Amniotic epithelial cell (primary cell): ENCODE results near the gene WDFY2.

ENCODE experiments used
- DNase-seq: peaks from one replicate; pipeline ENCODE4 v3.0.0-alpha.2; 2010; ENCODE audit warnings: low read depth

Gene WDFY2

GRCh38 chr13:51707461-51707860, 123.2 kb downstream of the WDFY2 start:
- DNase-seq, result no peak

- DNase-seq, result no peak
These were observed 129.5 kb downstream of the WDFY2 start for GRCh38 chr13:51713807-51714206.

GRCh38 chr13:51714663-51715168, 130.5 kb downstream of the WDFY2 start:
- peak; percentile 63 for DNase-seq

- no peak for DNase-seq
These were observed 131.4 kb downstream of the WDFY2 start for GRCh38 chr13:51715613-51716012.

- no peak for DNase-seq
These were observed 133.6 kb downstream of the WDFY2 start for GRCh38 chr13:51717786-51718398.

GRCh38 chr13:51719394-51719793, 135.1 kb downstream of the WDFY2 start:
- no peak for DNase-seq

GRCh38 chr13:51721496-51721895, 137.2 kb downstream of the WDFY2 start:
- DNase-seq, result no peak

- DNase-seq, result no peak
These were observed 139.3 kb downstream of the WDFY2 start for GRCh38 chr13:51723529-51723928.

GRCh38 chr13:51724721-51725120, 140.5 kb downstream of the WDFY2 start:
- peak; percentile 65 for DNase-seq

GRCh38 chr13:51726446-51727193, 142.4 kb downstream of the WDFY2 start:
- peak; percentile 85 for DNase-seq

GRCh38 chr13:51727634-51728274, 143.5 kb downstream of the WDFY2 start:
- no peak for DNase-seq

GRCh38 chr13:51728275-51728673, 144.0 kb downstream of the WDFY2 start:
- no peak for DNase-seq

- peak; percentile 91 for DNase-seq
These were observed 144.7 kb downstream of the WDFY2 start for GRCh38 chr13:51728972-51729371.

GRCh38 chr13:51729866-51730553, 145.7 kb downstream of the WDFY2 start:
- DNase-seq, result peak; percentile 89

GRCh38 chr13:51730927-51731326, 146.7 kb downstream of the WDFY2 start:
- no peak for DNase-seq

- DNase-seq, result peak; percentile 70
These were observed 147.5 kb downstream of the WDFY2 start for GRCh38 chr13:51731759-51732158.

- DNase-seq, result no peak
These were observed 149.4 kb downstream of the WDFY2 start for GRCh38 chr13:51733374-51734298.

GRCh38 chr13:51734786-51735185, 150.5 kb downstream of the WDFY2 start:
- DNase-seq, result peak; percentile 63

- DNase-seq, result no peak
These were observed 153.3 kb downstream of the WDFY2 start for GRCh38 chr13:51737609-51738008.

GRCh38 chr13:51738226-51738905, 154.1 kb downstream of the WDFY2 start:
- DNase-seq, result no peak
